Measurements from ENCODE around the gene MRPL44. TPM values are rescaled to one million over a fixed set of nuclear protein-coding genes. Genes with fewer than 3 reads are reported as not detected.

The MRPL44 gene
- total RNA-seq, 2 donors from 2014 or later: 11.5 to 21.0 TPM

GRCh38 chr2:223929571-223930102 is 27.6 kb upstream of the MRPL44 start:
- peaks cover 29% of the 10 kb centered on the region for H3K4me1 ChIP-seq
- no peak overlapping the region for H3K4me3 ChIP-seq
- no peaks in the 10 kb centered on the region for H3K9me3 ChIP-seq
- no peak overlapping the region for H3K27ac ChIP-seq
- no peaks in the 10 kb centered on the region for H3K36me3 ChIP-seq (replicated peaks in 1 of 2; ENCODE audit: insufficient read depth in 1 of 2, low read depth in 2 of 2)
- 45 to 61% methylated on average over 4 of the region's 4 CpGs for WGBS, 2 donors
- intact Hi-C loops (cut with DNase I): no loop called here
- H3K27me3 ChIP-seq: no peaks in the 10 kb centered on the region
- no peak for TF ChIP-seq POLR2A (IDR thresholded peaks at IDR 0.05)
- TF ChIP-seq CTCF (IDR thresholded peaks at IDR 0.05): no peak
- no peak for ATAC-seq
- DNase-seq: no peak

- Histone ChIP-seq H3K27me3 (no peaks in the 10 kb centered on the region), H3K4me3 (no peak overlapping the region), H3K36me3 (replicated peaks in 1 of 2; ENCODE audit: insufficient read depth in 1 of 2, low read depth in 2 of 2) (no peaks in the 10 kb centered on the region), H3K27ac (no peak overlapping the region), H3K9me3 (no peaks in the 10 kb centered on the region), H3K4me1 (peaks cover 36% of the 10 kb centered on the region)
- DNase-seq (peak; percentile 28 to 65 (median 51)), ATAC-seq (peak; percentile 48)
- intact Hi-C loops (cut with DNase I): no loop called here
- TF ChIP-seq CTCF (IDR thresholded peaks at IDR 0.05) (no peak), POLR2A (IDR thresholded peaks at IDR 0.05) (no peak)
- 72 to 79% methylated on average over 23 of the region's 23 CpGs for WGBS, 2 donors
Observed at GRCh38 chr2:223930103-223930976, 26.9 kb upstream of the MRPL44 start.

GRCh38 chr2:223932816-223933800 is 24.2 kb upstream of the MRPL44 start:
- peaks cover 61% of the 10 kb centered on the region for H3K4me1 ChIP-seq
- intact Hi-C loops (cut with DNase I): no loop called here

GRCh38 chr2:223934870-223935269 is 22.4 kb upstream of the MRPL44 start:
- peaks cover 70% of the 10 kb centered on the region for H3K4me1 ChIP-seq
- H3K27ac ChIP-seq: no peak overlapping the region
- intact Hi-C loops (cut with DNase I): no loop called here
- H3K4me3 ChIP-seq: no peak overlapping the region
- 44 to 64% methylated on average over 6 of the region's 6 CpGs for WGBS, 2 donors
- H3K36me3 ChIP-seq (replicated peaks in 1 of 2; ENCODE audit: insufficient read depth in 1 of 2, low read depth in 2 of 2): no peaks in the 10 kb centered on the region
- no peak for ATAC-seq
- DNase-seq: no peak
- no peaks in the 10 kb centered on the region for H3K9me3 ChIP-seq
- H3K27me3 ChIP-seq: no peaks in the 10 kb centered on the region
- TF ChIP-seq POLR2A (IDR thresholded peaks at IDR 0.05) (no peak), CTCF (IDR thresholded peaks at IDR 0.05) (no peak)

More at GRCh38 chr2:223932816-223933800, 24.2 kb upstream of the MRPL44 start:
- H3K27me3 ChIP-seq: no peaks in the 10 kb centered on the region
- H3K27ac ChIP-seq: no peak overlapping the region
- H3K4me3 ChIP-seq: no peak overlapping the region
- 32 to 36% methylated on average over 6 of the region's 6 CpGs for WGBS, 2 donors
- TF ChIP-seq CTCF (IDR thresholded peaks at IDR 0.05) (no peak), POLR2A (IDR thresholded peaks at IDR 0.05) (no peak)
- no peaks in the 10 kb centered on the region for H3K9me3 ChIP-seq
- H3K36me3 ChIP-seq (replicated peaks in 1 of 2; ENCODE audit: insufficient read depth in 1 of 2, low read depth in 2 of 2): no peaks in the 10 kb centered on the region
- DNase-seq: no peak
- ATAC-seq: no peak
